ENCODE measurements around the gene EML4. TPM values are rescaled to one million over a fixed set of nuclear protein-coding genes. Genes with fewer than 3 reads are reported as not detected.

The EML4 gene
- total and polyA plus RNA-seq, 10 of the 15 experiments (the other 5 are each of a cell fraction or from before 2014, with no cell fraction given), result 23.1 to 91.3 (median 77.4) TPM

- Histone ChIP-seq H3K4me2 (ENCODE audit: control insufficient read depth, insufficient read depth) (no peak overlapping the region), H3K36me3 (ENCODE audit: control insufficient read depth in 2 of 2, insufficient read depth in 2 of 2, low read length in 1 of 2) (no peaks in the 10 kb centered on the region; a peak in 1 of 4 replicates), H2AFZ (ENCODE audit: control insufficient read depth, low read depth, low read length) (no peak overlapping the region), H3K4me1 (ENCODE audit: control insufficient read depth, insufficient read depth, low read length) (peaks cover 19% of the 10 kb centered on the region; the same call in 1 of the 2 replicates), H4K20me1 (ENCODE audit: control insufficient read depth, insufficient read depth) (no peaks in the 10 kb centered on the region), H3K79me2 (ENCODE audit: control insufficient read depth, insufficient read depth, low read length) (peaks cover 70% of the 10 kb centered on the region), H3K9ac (ENCODE audit: control insufficient read depth, insufficient read depth, low read length) (no peak overlapping the region), H3K27me3 (replicated peaks in 1 of 2; ENCODE audit: control insufficient read depth in 2 of 2, insufficient read depth in 2 of 2, low read length in 1 of 2) (no peaks in the 10 kb centered on the region), H3K9me3 (replicated peaks; ENCODE audit: control insufficient read depth, insufficient read depth, low read length) (no peaks in the 10 kb centered on the region), H3K4me3 (no peak overlapping the region), H3K27ac (ENCODE audit: control insufficient read depth, insufficient read depth) (no peak overlapping the region)
- DNase-seq (ENCODE audit: low read depth, low spot score) (no peak), FAIRE-seq (no peak), ATAC-seq (no peak)
- ChIA-PET CTCF (interaction anchor here (0.6 to 6.9 kb wide), 36 partner anchors 11 to 326 kb away, joined by 3 to 160 read pairs (median 4); no protein-coding TSS in a partner anchor), RAD21 (ENCODE audit: unreplicated experiment) (interaction anchor here (0.6 to 3.5 kb wide), 11 partner anchors 13 to 601 kb away, joined by 3 to 64 read pairs (median 7); no protein-coding TSS in a partner anchor), POLR2A (interaction anchor here (1.2 to 2.0 kb wide), 3 partner anchors 23 to 99 kb away, joined by 3 to 6 read pairs (median 5); no protein-coding TSS in a partner anchor), SMC1A (ENCODE audit: uncharacterized antibody, unreplicated experiment) (interaction anchor here (0.7 to 4.3 kb wide), 24 partner anchors 10 to 354 kb away, joined by 3 to 95 read pairs (median 4); no protein-coding TSS in a partner anchor)
- intact Hi-C loops (cut with micrococcal nuclease; ENCODE audit: unreplicated experiment), result loop anchor here (1.0 to 2.0 kb wide), 2 partner anchors 25 to 100 kb away; no protein-coding TSS in a partner anchor
- in situ Hi-C loops (cut with MboI), result loop anchor here (5.0 kb wide), 1 partner anchor 99 kb away; no protein-coding TSS in a partner anchor
- TF ChIP-seq NR2C1 (IDR thresholded peaks at IDR 0.05) (no peak), ZNF274 (IDR thresholded peaks at IDR 0.05; ENCODE audit: insufficient read depth, insufficient read length) (no peak), CEBPZ (IDR thresholded peaks at IDR 0.05; ENCODE audit: low read depth, low read length) (no peak), SMAD1 (IDR thresholded peaks at IDR 0.05; ENCODE audit: low read depth, partially characterized antibody) (no peak), PBX3 (IDR thresholded peaks at IDR 0.05; ENCODE audit: insufficient replicate concordance, low read depth, low read length) (no peak)
- BruUV-seq (replicated peaks), result no TSS peak
- WGBS (ENCODE audit: insufficient coverage, insufficient replicate concordance, low lambda C conversion rate, missing lambda C conversion rate), result 100% methylated on average over 2 of the region's 2 CpGs
These were observed 26.9 kb downstream of the EML4 start for GRCh38 chr2:42196070-42196402.
